ENCODE results near the gene IL11. TPM values are rescaled to one million over a fixed set of nuclear protein-coding genes. Genes with fewer than 3 reads are reported as not detected.

The IL11 gene
- total RNA-seq, 3 donors from 2014 or later, result 0.24 to 0.32 (median 0.29) TPM

- DNase-seq, result peak in 1 of 3 donors; percentile 38
- intact Hi-C loops (cut with DNase I, micrococcal nuclease), result no loop called here
These were observed 50.5 kb downstream of the IL11 start for GRCh38 chr19:55319785-55320184.

GRCh38 chr19:55316646-55317045, 53.6 kb downstream of the IL11 start:
- ATAC-seq (no peak), DNase-seq (no peak)
- Histone ChIP-seq H3K9me3 (no peaks in the 10 kb centered on the region), H3K4me3 (no peak overlapping the region), H3K4me1 (ENCODE audit: low read depth) (no peaks in the 10 kb centered on the region), H3K36me3 (ENCODE audit: low read depth) (no peaks in the 10 kb centered on the region)
- intact Hi-C loops (cut with DNase I, micrococcal nuclease), result no loop called here
- no peak for TF ChIP-seq CTCF (IDR thresholded peaks at IDR 0.05)

More at GRCh38 chr19:55319785-55320184, 50.5 kb downstream of the IL11 start:
- H3K4me1 ChIP-seq (ENCODE audit: low read depth), result peaks cover 9% of the 10 kb centered on the region
- H3K4me3 ChIP-seq, result no peak overlapping the region
- ATAC-seq, result no peak
- H3K36me3 ChIP-seq (ENCODE audit: low read depth), result no peaks in the 10 kb centered on the region
- H3K9me3 ChIP-seq, result no peaks in the 10 kb centered on the region
- TF ChIP-seq CTCF (IDR thresholded peaks at IDR 0.05), result no peak

- DNase-seq, result no peak
- Histone ChIP-seq H3K4me1 (ENCODE audit: low read depth) (no peaks in the 10 kb centered on the region), H3K9me3 (no peaks in the 10 kb centered on the region), H3K36me3 (ENCODE audit: low read depth) (no peaks in the 10 kb centered on the region), H3K4me3 (no peak overlapping the region)
- intact Hi-C loops (cut with DNase I, micrococcal nuclease), result no loop called here
- TF ChIP-seq CTCF (IDR thresholded peaks at IDR 0.05), result no peak
- ATAC-seq, result no peak
These were observed 54.2 kb downstream of the IL11 start for GRCh38 chr19:55315956-55316525.

GRCh38 chr19:55314396-55314795, 55.9 kb downstream of the IL11 start:
- TF ChIP-seq CTCF (IDR thresholded peaks at IDR 0.05), result no peak
- no peak for ATAC-seq
- H3K4me3 ChIP-seq, result no peak overlapping the region
- H3K4me1 ChIP-seq (ENCODE audit: low read depth), result no peaks in the 10 kb centered on the region
- no peak for DNase-seq
- no peaks in the 10 kb centered on the region for H3K9me3 ChIP-seq
- intact Hi-C loops (cut with DNase I, micrococcal nuclease), result no loop called here
- H3K36me3 ChIP-seq (ENCODE audit: low read depth), result no peaks in the 10 kb centered on the region

Other genes with a start within 250 kb of the IL11 start
- gene TNNT1, start 221.3 kb downstream of the IL11 start, total RNA-seq, result 1 to 10 TPM in 1 of 3 donors, under 1 TPM in 2; 0.63 to 1.1 (median 0.65) TPM
- 1 to 10 TPM in 1 of 3 donors, not detected in 2; 2.2 TPM for gene TNNI3, start 212.7 kb downstream of the IL11 start, total RNA-seq
- 1 to 10 TPM in 1 of 3 donors, under 1 TPM in 2; 0.54 to 1.0 (median 0.69) TPM for gene DNAAF3, start 203.8 kb downstream of the IL11 start, total RNA-seq
- gene SYT5, start 190.2 kb downstream of the IL11 start, total RNA-seq, result 1 to 10 TPM; 1.0 to 2.9 (median 1.2) TPM
- 100 to 1,000 TPM in 1 of 3 donors, 10 to 100 TPM in 2; 62.3 to 181 (median 94.8) TPM for gene PTPRH, start 161.0 kb downstream of the IL11 start, total RNA-seq
- gene TMEM86B, start 141.7 kb downstream of the IL11 start, total RNA-seq, result 1 to 10 TPM; 3.4 to 4.5 (median 3.7) TPM
- gene PPP6R1, start 111.4 kb downstream of the IL11 start, total RNA-seq, result 10 to 100 TPM; 60.0 to 72.9 (median 65.9) TPM
- gene HSPBP1, start 90.4 kb downstream of the IL11 start, total RNA-seq, result 10 to 100 TPM; 25.6 to 36.0 (median 29.5) TPM
- gene BRSK1, start 86.5 kb downstream of the IL11 start, total RNA-seq, result 10 to 100 TPM in 1 of 3 donors, 1 to 10 TPM in 2; 1.6 to 18.1 (median 1.9) TPM
- 10 to 100 TPM; 31.6 to 62.1 (median 36.4) TPM for gene TMEM150B, start 45.1 kb downstream of the IL11 start, total RNA-seq
- gene KMT5C, start 30.6 kb downstream of the IL11 start, total RNA-seq, result 10 to 100 TPM; 14.7 to 19.3 (median 16.5) TPM
- gene COX6B2, start 15.7 kb downstream of the IL11 start, total RNA-seq, result 10 to 100 TPM; 16.6 to 30.0 (median 17.2) TPM
- not detected for gene GARIN5B, start 7.2 kb downstream of the IL11 start, total RNA-seq
- gene TMEM190, start 6.4 kb upstream of the IL11 start, total RNA-seq, result not detected
- 10 to 100 TPM; 31.4 to 84.2 (median 68.0) TPM for gene TMEM238, start 13.8 kb upstream of the IL11 start, total RNA-seq
- gene RPL28, start 15.5 kb upstream of the IL11 start, total RNA-seq, result 1,000 to 10,000 TPM in 2 of 3 donors, 100 to 1,000 TPM in 1; 942 to 1,365 (median 1,241) TPM
- 10 to 100 TPM; 14.0 to 41.6 (median 23.0) TPM for gene UBE2S, start 37.3 kb upstream of the IL11 start, total RNA-seq
- under 1 TPM in 1 of 3 donors, not detected in 2; 0.35 TPM for gene SHISA7, start 72.8 kb upstream of the IL11 start, total RNA-seq
- 10 to 100 TPM; 65.8 to 88.4 (median 86.9) TPM for gene ISOC2, start 91.2 kb upstream of the IL11 start, total RNA-seq
- gene C19orf85, start 94.3 kb upstream of the IL11 start, total RNA-seq, result not detected
- 10 to 100 TPM in 1 of 3 donors, 1 to 10 TPM in 2; 6.8 to 11.1 (median 7.9) TPM for gene ZNF628, start 106.2 kb upstream of the IL11 start, total RNA-seq
- gene NAT14, start 114.7 kb upstream of the IL11 start, total RNA-seq, result 10 to 100 TPM in 1 of 3 donors, 1 to 10 TPM in 2; 3.9 to 21.7 (median 5.5) TPM
- 10 to 100 TPM in 1 of 3 donors, 1 to 10 TPM in 2; 2.6 to 35.0 (median 4.0) TPM for gene SSC5D, start 118.0 kb upstream of the IL11 start, total RNA-seq
- gene SBK2, start 166.7 kb upstream of the IL11 start, total RNA-seq, result not detected
- gene SBK3, start 175.1 kb upstream of the IL11 start, total RNA-seq, result under 1 TPM in 2 of 3 donors, not detected in 1; 0.34 to 0.54 TPM
- gene ZNF579, start 210.4 kb upstream of the IL11 start, total RNA-seq, result 10 to 100 TPM in 1 of 3 donors, 1 to 10 TPM in 2; 6.2 to 13.6 (median 7.2) TPM
- gene FIZ1, start 229.1 kb upstream of the IL11 start, total RNA-seq, result 10 to 100 TPM; 15.7 to 20.3 (median 20.0) TPM
- 10 to 100 TPM; 25.5 to 27.1 (median 26.5) TPM for gene ZNF524, start 229.8 kb upstream of the IL11 start, total RNA-seq
- 10 to 100 TPM; 12.7 to 18.5 (median 13.2) TPM for gene ZNF865, start 235.2 kb upstream of the IL11 start, total RNA-seq